GM12874 (cell line): ENCODE measurements around the gene CLEC18A.

ENCODE experiments used
- TF ChIP-seq, protein P1 (sequence below): IDR thresholded peaks from 2 replicates; pipeline ENCODE4 v1.5.1; 2011; ENCODE audit warnings: low read depth, mild to moderate bottlenecking, control low read depth, low read length, moderate library complexity; ENCODE audit not compliant: insufficient read depth

Gene CLEC18A

DNA sequence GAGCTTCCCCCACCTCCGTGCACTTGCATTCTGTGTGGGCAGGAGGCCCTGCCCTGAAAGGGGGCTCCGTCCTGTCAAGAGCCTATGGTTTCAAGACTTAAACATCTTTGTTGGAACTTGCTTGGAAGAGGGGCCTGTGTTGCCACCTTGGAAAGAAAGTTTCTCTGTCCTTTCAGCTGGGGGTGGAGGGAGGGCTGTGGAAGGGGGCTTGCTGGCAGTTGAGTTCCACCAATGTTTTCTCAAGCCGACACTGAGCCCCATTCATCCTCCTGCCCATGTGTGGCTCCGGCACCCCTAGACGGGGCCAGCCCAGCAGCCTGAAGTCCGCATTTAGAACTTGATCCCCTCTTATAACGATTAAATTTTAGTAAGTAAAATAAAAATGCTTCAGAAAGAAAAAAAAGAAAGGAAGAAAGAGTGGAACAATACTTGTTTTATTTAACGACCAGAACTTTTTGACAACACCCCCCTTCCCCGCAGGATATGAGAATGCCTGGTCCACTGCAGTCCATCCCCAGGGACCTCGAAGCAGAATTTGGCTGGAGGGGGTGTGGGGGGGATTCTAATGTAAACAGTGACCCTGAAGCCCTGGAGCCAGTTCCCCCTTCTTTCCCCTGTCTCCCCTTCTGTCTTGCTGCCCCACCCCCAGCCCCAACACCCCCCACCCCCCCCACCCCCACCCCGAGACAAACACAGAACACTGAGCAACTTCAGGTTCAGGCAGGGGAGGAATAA lies 26.9 kb upstream of the CLEC18A start:
- TF ChIP-seq, protein P1, sequence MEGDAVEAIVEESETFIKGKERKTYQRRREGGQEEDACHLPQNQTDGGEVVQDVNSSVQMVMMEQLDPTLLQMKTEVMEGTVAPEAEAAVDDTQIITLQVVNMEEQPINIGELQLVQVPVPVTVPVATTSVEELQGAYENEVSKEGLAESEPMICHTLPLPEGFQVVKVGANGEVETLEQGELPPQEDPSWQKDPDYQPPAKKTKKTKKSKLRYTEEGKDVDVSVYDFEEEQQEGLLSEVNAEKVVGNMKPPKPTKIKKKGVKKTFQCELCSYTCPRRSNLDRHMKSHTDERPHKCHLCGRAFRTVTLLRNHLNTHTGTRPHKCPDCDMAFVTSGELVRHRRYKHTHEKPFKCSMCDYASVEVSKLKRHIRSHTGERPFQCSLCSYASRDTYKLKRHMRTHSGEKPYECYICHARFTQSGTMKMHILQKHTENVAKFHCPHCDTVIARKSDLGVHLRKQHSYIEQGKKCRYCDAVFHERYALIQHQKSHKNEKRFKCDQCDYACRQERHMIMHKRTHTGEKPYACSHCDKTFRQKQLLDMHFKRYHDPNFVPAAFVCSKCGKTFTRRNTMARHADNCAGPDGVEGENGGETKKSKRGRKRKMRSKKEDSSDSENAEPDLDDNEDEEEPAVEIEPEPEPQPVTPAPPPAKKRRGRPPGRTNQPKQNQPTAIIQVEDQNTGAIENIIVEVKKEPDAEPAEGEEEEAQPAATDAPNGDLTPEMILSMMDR: no peak

DNA sequence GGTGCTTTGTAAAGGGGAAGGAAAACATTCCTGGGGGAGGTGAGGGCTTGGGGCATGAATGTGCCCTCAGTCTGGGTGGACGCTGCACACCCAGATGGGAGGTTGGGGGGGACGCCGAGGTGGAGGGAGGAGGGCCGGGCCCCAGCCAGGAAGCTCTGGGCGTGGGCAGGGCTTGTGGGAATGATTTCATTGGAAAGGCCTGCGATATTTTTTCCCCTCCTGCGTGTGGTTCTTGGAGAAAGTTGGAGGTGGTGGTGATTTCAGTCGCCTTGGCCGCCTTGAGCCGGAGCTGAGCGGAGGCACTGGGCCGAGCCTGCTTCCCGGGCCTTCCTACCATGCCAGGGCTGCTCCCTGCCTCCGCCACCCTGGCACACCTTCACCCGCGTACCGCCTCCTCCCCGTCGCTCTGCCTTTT lies 26.4 kb upstream of the CLEC18A start:
- TF ChIP-seq, protein P1: no peak

DNA sequence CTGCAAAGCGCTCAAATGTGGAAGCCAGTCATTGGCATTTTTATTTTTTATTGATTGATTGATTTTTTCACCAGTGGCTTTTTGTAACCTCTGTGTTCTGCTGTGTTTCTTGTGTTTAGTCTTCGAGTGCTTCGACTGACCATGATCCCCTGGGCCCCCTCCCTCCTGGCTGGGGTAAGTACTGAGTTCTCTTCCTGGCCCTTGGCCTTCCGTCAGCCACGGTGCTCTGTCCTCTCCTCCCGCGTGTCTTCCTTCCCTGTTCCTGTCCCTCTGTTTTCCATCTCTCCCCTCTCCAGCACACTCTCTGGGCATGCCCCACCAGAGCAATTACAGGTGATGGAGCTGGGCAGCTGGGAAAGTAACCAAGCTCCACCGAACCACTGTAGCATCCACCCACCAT lies 25.8 kb upstream of the CLEC18A start:
- TF ChIP-seq, protein P1: no peak

DNA sequence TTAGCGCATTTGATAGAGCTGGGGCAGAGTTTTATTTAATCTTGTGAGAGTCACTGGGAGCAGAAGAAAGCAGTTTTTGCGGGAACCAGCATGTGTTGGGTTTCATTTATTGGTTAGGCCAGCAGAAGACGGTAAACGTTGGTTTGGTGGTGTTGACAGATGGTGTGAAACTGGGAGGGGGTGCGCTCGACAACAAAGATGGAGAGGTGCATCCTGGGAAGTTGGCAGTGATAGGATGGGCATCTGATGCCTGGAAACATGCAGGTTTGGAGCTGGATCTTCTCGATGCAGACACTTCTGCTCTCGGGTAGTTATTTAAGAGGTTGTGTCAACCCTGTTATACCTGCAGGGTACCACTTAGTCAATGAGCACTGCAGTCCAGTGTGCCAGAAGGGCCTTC lies 24.9 kb upstream of the CLEC18A start:
- TF ChIP-seq, protein P1: no peak

DNA sequence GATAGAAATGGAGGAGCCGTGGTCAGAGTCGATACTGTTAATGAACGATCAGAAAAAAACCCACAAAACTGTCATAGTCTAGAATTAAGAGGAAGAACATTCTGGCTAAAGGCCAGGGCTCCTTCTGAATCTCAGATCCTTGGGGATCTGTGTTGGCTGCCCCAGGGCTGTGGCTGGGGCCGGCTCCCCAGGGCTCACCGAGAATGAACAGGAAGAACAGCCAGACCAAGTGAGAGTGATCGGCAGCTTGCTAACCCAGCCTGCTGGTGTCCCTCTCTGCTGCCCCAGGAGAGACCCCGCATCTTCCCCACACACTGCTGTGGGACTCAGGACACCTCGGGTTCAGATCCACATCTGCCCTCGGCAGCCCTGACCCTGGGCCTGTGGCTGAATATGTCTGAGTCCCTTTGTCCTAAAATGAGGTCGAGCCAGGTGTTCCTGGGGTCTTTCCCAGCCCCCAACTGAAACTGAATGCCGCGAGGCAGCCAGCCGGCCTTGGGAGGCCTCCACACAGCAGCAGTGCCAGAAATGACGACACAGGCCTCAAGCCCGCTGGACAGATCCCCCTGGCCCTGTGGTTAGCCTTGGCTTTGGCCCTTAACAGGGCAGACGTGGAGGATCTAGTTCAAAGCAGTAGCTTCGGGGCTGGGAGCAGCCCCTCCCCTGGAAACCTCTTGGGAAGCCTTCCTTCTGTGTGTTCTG lies 23.9 kb upstream of the CLEC18A start:
- TF ChIP-seq, protein P1: no peak

DNA sequence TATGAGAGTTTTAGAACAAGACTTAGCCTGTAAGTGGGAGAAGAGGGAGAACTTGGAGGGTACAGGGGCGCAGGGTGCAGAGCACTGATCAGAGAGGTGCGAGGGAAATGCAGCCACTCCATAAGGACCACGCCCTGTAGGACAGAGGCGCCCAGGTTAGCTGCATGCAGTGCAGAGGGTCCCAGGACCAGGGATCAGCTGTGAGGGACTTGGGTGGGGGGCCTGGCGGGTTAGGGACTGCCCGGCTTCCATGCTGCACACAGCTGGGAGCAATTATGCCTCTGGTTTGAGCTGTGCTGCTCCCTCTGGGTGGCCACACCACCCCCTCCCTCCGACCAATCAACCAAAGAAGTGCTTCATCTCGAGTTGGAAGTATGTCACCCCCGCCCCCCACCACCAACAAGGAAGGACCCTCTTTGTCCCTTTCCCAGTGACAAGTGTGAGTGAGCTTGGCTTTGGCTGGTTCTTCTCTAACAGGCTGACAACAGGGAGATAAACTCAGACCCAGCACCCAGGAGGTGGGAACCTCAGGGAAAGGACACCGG lies 22.2 kb upstream of the CLEC18A start:
- TF ChIP-seq, protein P1: no peak

DNA sequence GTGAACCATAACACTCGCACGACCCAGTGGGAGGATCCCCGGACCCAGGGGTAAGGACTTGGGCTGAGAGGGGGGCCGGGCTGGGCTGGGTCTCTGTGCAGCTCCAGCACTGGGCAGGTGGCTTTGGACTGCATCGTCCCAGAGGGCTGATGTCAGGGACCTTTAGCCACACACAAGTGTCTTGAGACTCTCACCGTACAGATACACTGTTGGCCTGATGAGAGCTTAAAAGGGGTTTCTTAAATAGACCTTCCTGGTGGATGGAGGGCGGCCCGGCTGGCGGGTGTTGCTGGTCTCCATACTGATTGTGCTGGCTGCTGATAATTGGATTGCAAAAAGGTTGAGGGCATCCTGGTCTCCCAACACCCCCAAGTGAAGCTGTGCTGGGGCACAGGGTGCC lies 21.7 kb upstream of the CLEC18A start:
- TF ChIP-seq, protein P1: no peak
